Activated CD8-positive, alpha-beta T cell treated with anti-CD3 and anti-CD28 coated beads, Interleukin-2, amount 10 ng/mL, durations not matched to agents 7 days and 5 days (primary cell): ENCODE data around the gene PSMG1. TPM values are rescaled to one million over a fixed set of nuclear protein-coding genes. Genes with fewer than 3 reads are reported as not detected.
A peak's percentile ranks its signal among the peaks of the same experiment; 100 is the strongest.
"Not testable (repeated sequence)": the region's sequence is repeated elsewhere in the genome, so short reads cannot be mapped to it uniquely, and the experiment has no call there.

Source experiments
- ATAC-seq: fragments of 150-1000 bp; cut with Tn5 transposase; one replicate; pipeline ENCODE4 v1.10.0; 2021; ENCODE audit warnings: moderate library complexity
- CTCF ChIA-PET: fragments of 350-600 bp; sonication (Branson Sonifier 250); formaldehyde crosslinking; loops from one replicate; lab custom pipeline; 2021; ENCODE audit warnings: antibody characterized with exemption; lab: Charles Lee
- POLR2A ChIA-PET: fragments of 350-600 bp; sonication (Branson Sonifier 250); formaldehyde crosslinking; loops from one replicate; lab custom pipeline; 2021; ENCODE audit warnings: antibody characterized with exemption; lab: Charles Lee
- DNase-seq: peaks from one replicate; pipeline ENCODE4 v3.0.0-alpha.2; 2020
- H3K27ac Mint-ChIP-seq: one replicate; pipeline ENCODE4 v1.8.0; 2021; ENCODE audit warnings: mild to moderate bottlenecking, mixed read lengths
- H3K27me3 Mint-ChIP-seq: one replicate; pipeline ENCODE4 v1.8.0; 2021; ENCODE audit warnings: low read depth, mixed read lengths
- H3K36me3 Mint-ChIP-seq: one replicate; pipeline ENCODE4 v1.8.0; 2021; ENCODE audit warnings: low read depth, mixed read lengths
- H3K4me1 Mint-ChIP-seq: one replicate; pipeline ENCODE4 v1.8.0; 2021; ENCODE audit warnings: low read depth, mixed read lengths
- H3K4me3 Mint-ChIP-seq: one replicate; pipeline ENCODE4 v1.8.0; 2021; ENCODE audit warnings: mild to moderate bottlenecking, mixed read lengths
- H3K9me3 Mint-ChIP-seq: one replicate; pipeline ENCODE4 v1.8.0; 2022; ENCODE audit warnings: mixed read lengths; ENCODE audit not compliant: insufficient read depth
- total RNA-seq, 2 experiments: library from RNA; stranded (reverse); gene quantifications; one replicate each; pipeline ENCODE4 v1.2.3, GENCODE V29; 2021

PSMG1 gene, protein sequence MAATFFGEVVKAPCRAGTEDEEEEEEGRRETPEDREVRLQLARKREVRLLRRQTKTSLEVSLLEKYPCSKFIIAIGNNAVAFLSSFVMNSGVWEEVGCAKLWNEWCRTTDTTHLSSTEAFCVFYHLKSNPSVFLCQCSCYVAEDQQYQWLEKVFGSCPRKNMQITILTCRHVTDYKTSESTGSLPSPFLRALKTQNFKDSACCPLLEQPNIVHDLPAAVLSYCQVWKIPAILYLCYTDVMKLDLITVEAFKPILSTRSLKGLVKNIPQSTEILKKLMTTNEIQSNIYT
- total RNA-seq = 10 to 100 TPM; 69.0 to 74.5 TPM

- DNase-seq = peak; percentile 95
- peak; percentile 94 for ATAC-seq
- Mint-ChIP-seq H3K4me3 (peak within 1 kb of the TSS; percentile 97), H3K27ac (peak within 1 kb of the TSS; percentile 98), H3K27me3 (no peaks in the 10 kb centered on the region), H3K4me1 (peaks cover 35% of the 10 kb centered on the region), H3K9me3 (no peaks in the 10 kb centered on the region), H3K36me3 (peaks cover 30% of the 10 kb centered on the region)
- ChIA-PET POLR2A (interaction anchor here (0.7 to 2.6 kb wide), 10 partner anchors 10 to 1620 kb away, joined by 3 to 24 read pairs (median 6); partner anchors contain the start of genes BRWD1 and HMGN1), CTCF (interaction anchor here (0.8 to 2.6 kb wide), 6 partner anchors 9 to 258 kb away, joined by 3 to 11 read pairs (median 4); a partner anchor contains a TSS)
These were observed at the start of gene PSMG1 for GRCh38 chr21:39183272-39184049. Gene PSMG1, minus strand, starts transcription at chr21:39183451. Its CDS starts 66 bp downstream, at chr21:39183385.

DNA sequence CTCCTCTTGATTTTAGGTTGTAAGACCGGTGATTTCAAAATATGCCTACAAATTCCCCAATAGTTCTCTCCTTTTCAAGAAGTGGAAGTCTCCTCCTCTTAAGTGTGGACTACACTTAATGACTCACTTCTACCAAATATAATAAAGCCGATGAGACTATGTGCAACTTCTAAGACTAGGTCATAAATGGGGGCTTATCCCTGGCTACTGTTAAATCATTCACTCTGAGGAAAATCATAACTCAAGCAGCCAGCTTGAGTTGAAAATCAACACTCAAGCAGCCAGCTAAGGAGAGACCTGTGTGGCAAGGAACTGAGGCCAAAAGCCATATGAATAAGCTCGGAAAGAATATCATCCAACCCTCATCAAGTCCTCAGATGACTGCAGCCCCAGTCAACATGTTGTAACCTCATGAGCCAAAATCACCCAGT is 49.6 kb upstream of the PSMG1 start:
- POLR2A ChIA-PET = no interaction called here
- DNase-seq (no peak), ATAC-seq (no peak)
- CTCF ChIA-PET = no interaction called here
- Mint-ChIP-seq H3K9me3 (no peaks in the 10 kb centered on the region), H3K4me3 (no peak overlapping the region), H3K27me3 (no peaks in the 10 kb centered on the region), H3K4me1 (no peaks in the 10 kb centered on the region), H3K36me3 (peaks cover 56% of the 10 kb centered on the region), H3K27ac (no peak overlapping the region)

- Mint-ChIP-seq H3K36me3 (peaks cover 60% of the 10 kb centered on the region), H3K9me3 (no peaks in the 10 kb centered on the region), H3K27ac (no peak overlapping the region), H3K27me3 (no peaks in the 10 kb centered on the region), H3K4me1 (no peaks in the 10 kb centered on the region), H3K4me3 (no peak overlapping the region)
- POLR2A ChIA-PET = no interaction called here
- ATAC-seq (no peak), DNase-seq (no peak)
- CTCF ChIA-PET = no interaction called here
These were observed 41.7 kb upstream of the PSMG1 start for GRCh38 chr21:39224930-39225329.

DNA sequence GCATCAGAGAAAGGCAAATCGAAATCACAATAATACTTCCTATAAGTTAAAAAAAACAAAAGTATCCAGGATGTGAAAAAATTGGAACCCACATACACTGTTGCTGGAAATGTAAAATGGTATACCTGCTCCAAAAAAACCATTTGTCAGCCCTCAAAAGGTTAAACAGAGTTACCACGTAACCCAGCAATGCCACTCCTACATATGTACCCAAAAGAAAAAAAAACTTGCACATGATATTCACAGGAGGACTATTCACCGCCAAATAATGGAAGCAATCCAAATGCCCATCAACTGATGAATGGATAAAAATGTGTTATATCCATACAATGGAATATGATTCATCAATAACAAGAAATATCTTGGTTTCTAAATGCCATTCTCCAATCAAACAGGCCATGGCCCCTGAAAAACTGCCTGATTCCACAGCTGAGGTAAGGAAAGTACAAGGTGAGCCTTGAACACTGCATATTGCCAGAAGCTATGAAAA is 38.8 kb upstream of the PSMG1 start:
- Mint-ChIP-seq H3K27ac (no peak overlapping the region), H3K27me3 (no peaks in the 10 kb centered on the region), H3K9me3 (no peaks in the 10 kb centered on the region), H3K4me1 (no peaks in the 10 kb centered on the region), H3K4me3 (no peak overlapping the region), H3K36me3 (peaks cover 61% of the 10 kb centered on the region)
- POLR2A ChIA-PET = no interaction called here
- CTCF ChIA-PET = no interaction called here
- ATAC-seq (no peak), DNase-seq (no peak)

- peaks cover 56% of the 10 kb centered on the region for H3K36me3 Mint-ChIP-seq
- no peaks in the 10 kb centered on the region for H3K4me1 Mint-ChIP-seq
- H3K27me3 Mint-ChIP-seq = no peaks in the 10 kb centered on the region
- no peak overlapping the region for H3K4me3 Mint-ChIP-seq
- ATAC-seq (no peak), DNase-seq (no peak)
- POLR2A ChIA-PET = no interaction called here
- CTCF ChIA-PET = no interaction called here
- H3K9me3 Mint-ChIP-seq = no peaks in the 10 kb centered on the region
- H3K27ac Mint-ChIP-seq = no peak overlapping the region
These were observed 38.2 kb upstream of the PSMG1 start for GRCh38 chr21:39221282-39221996.

- H3K9me3 Mint-ChIP-seq, H3K4me3 Mint-ChIP-seq, DNase-seq, H3K27ac Mint-ChIP-seq, CTCF ChIA-PET, ATAC-seq, H3K4me1 Mint-ChIP-seq, POLR2A ChIA-PET, H3K27me3 Mint-ChIP-seq: not testable (repeated sequence)
- peaks cover 52% of the 10 kb centered on the region for H3K36me3 Mint-ChIP-seq
These were observed 37.6 kb upstream of the PSMG1 start for GRCh38 chr21:39220875-39221274.

- DNase-seq (no peak), ATAC-seq (no peak)
- Mint-ChIP-seq H3K36me3 (peaks cover 54% of the 10 kb centered on the region), H3K4me3 (no peak overlapping the region), H3K27me3 (no peaks in the 10 kb centered on the region), H3K27ac (no peak overlapping the region), H3K4me1 (no peaks in the 10 kb centered on the region), H3K9me3 (no peaks in the 10 kb centered on the region)
- ChIA-PET POLR2A (no interaction called here), CTCF (no interaction called here)
These were observed 36.9 kb upstream of the PSMG1 start for GRCh38 chr21:39220150-39220549.

- no peak for ATAC-seq
- no peaks in the 10 kb centered on the region for H3K4me1 Mint-ChIP-seq
- H3K27me3 Mint-ChIP-seq = no peaks in the 10 kb centered on the region
- peaks cover 47% of the 10 kb centered on the region for H3K36me3 Mint-ChIP-seq
- no peak for DNase-seq
- H3K27ac Mint-ChIP-seq = no peak overlapping the region
- POLR2A ChIA-PET = no interaction called here
- H3K9me3 Mint-ChIP-seq = no peaks in the 10 kb centered on the region
- H3K4me3 Mint-ChIP-seq = no peak overlapping the region
- CTCF ChIA-PET = interaction anchor here (0.5 to 1.1 kb wide), 3 partner anchors 11 to 112 kb away, joined by 3 read pairs; no protein-coding TSS in a partner anchor
These were observed 34.8 kb upstream of the PSMG1 start for GRCh38 chr21:39218082-39218409.

- POLR2A ChIA-PET = no interaction called here
- no peak for DNase-seq
- CTCF ChIA-PET = interaction anchor here (0.9 to 1.1 kb wide), 2 partner anchors 12 kb away, joined by 3 read pairs; no protein-coding TSS in a partner anchor
- H3K27ac Mint-ChIP-seq = no peak overlapping the region
- H3K9me3 Mint-ChIP-seq = no peaks in the 10 kb centered on the region
- no peak for ATAC-seq
- H3K4me3 Mint-ChIP-seq = no peak overlapping the region
- H3K27me3 Mint-ChIP-seq = no peaks in the 10 kb centered on the region
- H3K36me3 Mint-ChIP-seq = peaks cover 46% of the 10 kb centered on the region
- H3K4me1 Mint-ChIP-seq = no peaks in the 10 kb centered on the region
These were observed 34.3 kb upstream of the PSMG1 start for GRCh38 chr21:39217356-39218081.

DNA sequence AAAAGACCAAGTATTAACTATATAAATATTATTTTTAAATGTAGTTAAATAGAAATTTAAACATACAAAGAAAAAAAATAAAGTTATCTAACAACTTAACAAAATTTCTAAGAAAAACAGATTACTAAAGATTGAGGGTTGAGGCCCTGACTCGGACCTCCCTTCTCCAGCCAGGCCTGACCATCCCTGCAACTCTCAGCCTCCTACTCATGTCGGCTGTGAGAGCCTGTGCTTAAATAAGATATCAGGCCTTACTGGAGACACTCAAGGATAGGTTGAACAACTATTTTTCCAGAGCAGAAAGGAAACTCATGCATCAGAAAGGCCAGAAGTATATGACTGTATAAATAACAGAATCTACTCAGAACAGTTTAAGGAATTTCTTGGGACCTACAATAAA is 33.0 kb upstream of the PSMG1 start:
- no peak overlapping the region for H3K4me3 Mint-ChIP-seq
- H3K36me3 Mint-ChIP-seq = peaks cover 41% of the 10 kb centered on the region
- H3K4me1 Mint-ChIP-seq = no peaks in the 10 kb centered on the region
- ATAC-seq = no peak
- CTCF ChIA-PET = no interaction called here
- POLR2A ChIA-PET = no interaction called here
- H3K27me3 Mint-ChIP-seq = no peaks in the 10 kb centered on the region
- H3K27ac Mint-ChIP-seq = no peak overlapping the region
- H3K9me3 Mint-ChIP-seq = no peaks in the 10 kb centered on the region
- DNase-seq = no peak

DNA sequence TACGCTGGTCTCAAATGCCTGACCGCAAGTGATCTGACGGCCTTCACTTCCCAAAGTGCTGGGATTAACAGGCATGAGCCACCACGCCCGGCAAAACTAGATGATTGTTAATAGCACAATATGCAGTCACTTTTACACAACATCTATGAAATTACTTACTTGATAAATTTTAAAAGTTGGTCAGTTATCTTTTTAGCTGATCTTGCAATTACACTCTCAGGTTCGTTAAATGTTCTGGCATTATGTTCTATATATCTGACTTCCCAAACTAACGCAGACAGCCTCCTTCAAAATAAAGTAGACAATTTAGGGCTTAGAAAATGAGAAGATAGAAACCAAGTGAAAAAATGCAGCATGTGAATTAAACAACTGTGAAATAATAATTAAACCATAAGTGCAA is 31.8 kb upstream of the PSMG1 start:
- no peaks in the 10 kb centered on the region for H3K9me3 Mint-ChIP-seq

More for the DNA sequence above, 31.8 kb upstream of the PSMG1 start:
- ChIA-PET CTCF (no interaction called here), POLR2A (no interaction called here)
- no peak for DNase-seq
- ATAC-seq = no peak
- no peak overlapping the region for H3K4me3 Mint-ChIP-seq
- H3K36me3 Mint-ChIP-seq = peaks cover 48% of the 10 kb centered on the region
- no peak overlapping the region for H3K27ac Mint-ChIP-seq
- H3K27me3 Mint-ChIP-seq = no peaks in the 10 kb centered on the region
- H3K4me1 Mint-ChIP-seq = no peaks in the 10 kb centered on the region
